Measurements from ENCODE around the gene ERP29. TPM values are rescaled to one million over a fixed set of nuclear protein-coding genes. Genes with fewer than 3 reads are reported as not detected.
"Not testable (repeated sequence)": the region's sequence is repeated elsewhere in the genome, so short reads cannot be mapped to it uniquely, and the experiment has no call there.

The ERP29 gene
- total RNA-seq, 1 donor from 2014 or later = 56.6 TPM

- H3K27me3 Mint-ChIP-seq; H3K27ac Mint-ChIP-seq; H3K4me3 Mint-ChIP-seq; intact Hi-C loops (cut with micrococcal nuclease); H3K9me3 Mint-ChIP-seq; DNase-seq: not testable (repeated sequence)
- Mint-ChIP-seq H3K4me1 (peaks cover 43% of the 10 kb centered on the region), H3K36me3 (ENCODE audit: low read depth) (peaks cover 16% of the 10 kb centered on the region)
These were observed 3.6 kb upstream of the ERP29 start for GRCh38 chr12:112009596-112009995.

DNA sequence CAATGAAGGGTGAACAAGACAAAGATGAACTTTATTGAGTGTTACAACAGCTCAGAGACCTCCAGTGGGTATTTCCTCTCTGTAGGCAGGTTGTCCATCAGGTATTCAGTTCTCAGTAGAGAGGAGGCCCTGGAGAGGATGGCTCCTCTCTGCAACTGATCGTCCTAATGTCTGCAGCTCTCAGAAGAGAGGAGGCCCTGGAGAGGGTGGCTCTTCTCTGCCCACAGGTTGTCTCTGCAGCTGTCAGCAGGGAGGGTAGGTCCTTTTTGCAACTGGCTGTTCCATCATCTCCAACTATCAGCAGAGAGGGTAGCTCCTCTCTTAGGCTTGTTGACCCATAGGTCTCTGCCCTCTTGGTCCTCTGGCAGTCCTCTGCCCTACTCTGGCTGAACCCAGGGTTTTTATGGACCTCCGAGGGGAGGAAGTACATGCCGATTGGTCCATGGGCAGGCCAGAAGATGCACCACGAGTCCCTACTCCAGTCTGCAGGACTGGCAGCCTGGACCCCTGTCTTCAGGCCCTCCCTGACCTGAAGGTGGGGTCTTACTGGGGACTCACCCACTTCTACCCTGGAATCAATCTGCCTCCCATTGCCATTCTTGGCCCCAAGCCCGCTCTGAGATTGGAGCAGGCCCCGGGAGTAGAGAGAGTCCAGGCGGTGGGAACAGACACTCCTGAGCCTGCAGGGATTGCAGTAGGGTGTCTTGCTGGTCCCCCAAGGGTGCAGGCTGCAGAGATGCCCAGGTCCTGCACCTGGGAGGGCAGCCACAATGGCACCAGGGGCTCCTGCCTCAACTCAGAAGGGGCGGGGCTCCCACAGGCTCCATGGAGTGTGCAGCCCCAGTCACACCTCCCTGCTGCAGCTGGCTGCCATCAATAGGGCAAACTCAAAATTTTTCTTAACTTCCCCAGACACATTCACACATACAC lies 2.5 kb upstream of the ERP29 start:
- peak overlapping the region; percentile 93 for H3K4me3 Mint-ChIP-seq
- intact Hi-C loops (cut with micrococcal nuclease) = no loop called here
- DNase-seq = no peak
- no peaks in the 10 kb centered on the region for H3K9me3 Mint-ChIP-seq
- H3K27me3 Mint-ChIP-seq = no peaks in the 10 kb centered on the region
- H3K36me3 Mint-ChIP-seq (ENCODE audit: low read depth) = peaks cover 22% of the 10 kb centered on the region
- no peak overlapping the region for H3K27ac Mint-ChIP-seq
- peaks cover 46% of the 10 kb centered on the region for H3K4me1 Mint-ChIP-seq

DNA sequence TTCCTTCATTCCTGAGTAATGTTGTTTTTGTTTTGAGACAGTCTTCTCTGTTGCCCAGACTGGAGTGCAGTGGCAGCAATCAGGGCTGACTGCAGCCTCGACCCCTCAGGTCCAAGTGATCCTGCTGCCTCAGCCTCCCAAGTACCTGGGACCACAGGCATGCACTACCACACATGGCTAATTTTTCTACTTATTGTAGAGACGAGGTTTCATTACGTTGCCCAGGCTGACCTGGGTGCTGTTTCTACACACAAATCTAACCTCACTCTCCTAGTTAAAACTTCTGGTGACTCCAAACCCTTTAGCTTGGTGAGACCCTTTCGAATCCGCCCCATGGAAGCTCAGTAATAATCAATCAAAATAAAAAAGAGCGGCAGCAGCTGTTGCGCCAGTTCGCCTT lies 1.5 kb upstream of the ERP29 start:
- Mint-ChIP-seq H3K9me3 (no peaks in the 10 kb centered on the region), H3K4me1 (peaks cover 44% of the 10 kb centered on the region), H3K36me3 (ENCODE audit: low read depth) (peaks cover 30% of the 10 kb centered on the region), H3K27ac (peak overlapping the region; percentile 98), H3K27me3 (no peaks in the 10 kb centered on the region), H3K4me3 (peak overlapping the region; percentile 93)
- DNase-seq = no peak
- intact Hi-C loops (cut with micrococcal nuclease) = loop anchor here (2.0 kb wide), 1 partner anchor 397 kb away; the partner anchor contains the start of gene RPL6

GRCh38 chr12:112013601-112014402 lies 576 bp downstream of the ERP29 start:
- intact Hi-C loops (cut with micrococcal nuclease) = loop anchor here (1.0 to 2.0 kb wide), 9 partner anchors 13 to 395 kb away; partner anchors contain the start of genes HECTD4, MAPKAPK5, NAA25 and RPL6
- Mint-ChIP-seq H3K27me3 (no peaks in the 10 kb centered on the region), H3K9me3 (no peaks in the 10 kb centered on the region), H3K4me3 (peak overlapping the region; percentile 93), H3K27ac (peak overlapping the region; percentile 98), H3K4me1 (peaks cover 47% of the 10 kb centered on the region), H3K36me3 (ENCODE audit: low read depth) (peaks cover 44% of the 10 kb centered on the region)
- DNase-seq = peak; percentile 91

GRCh38 chr12:112015938-112016337 lies 2.7 kb downstream of the ERP29 start:
- H3K27me3 Mint-ChIP-seq = no peaks in the 10 kb centered on the region
- H3K36me3 Mint-ChIP-seq (ENCODE audit: low read depth) = peaks cover 45% of the 10 kb centered on the region
- intact Hi-C loops (cut with micrococcal nuclease) = loop anchor here (2.0 kb wide), 2 partner anchors 69 to 367 kb away; partner anchors contain the start of gene HECTD4
- no peak for DNase-seq
- H3K9me3 Mint-ChIP-seq = no peaks in the 10 kb centered on the region
- H3K4me3 Mint-ChIP-seq = peak overlapping the region; percentile 34
- H3K4me1 Mint-ChIP-seq = peaks cover 46% of the 10 kb centered on the region
- peak overlapping the region; percentile 21 for H3K27ac Mint-ChIP-seq

GRCh38 chr12:112017041-112017440 lies 3.8 kb downstream of the ERP29 start:
- Mint-ChIP-seq H3K4me1 (peaks cover 38% of the 10 kb centered on the region), H3K36me3 (ENCODE audit: low read depth) (peaks cover 45% of the 10 kb centered on the region), H3K4me3 (no peak overlapping the region), H3K9me3 (no peaks in the 10 kb centered on the region), H3K27me3 (no peaks in the 10 kb centered on the region), H3K27ac (peak overlapping the region; percentile 55)
- DNase-seq = no peak
- intact Hi-C loops (cut with micrococcal nuclease) = no loop called here

DNA sequence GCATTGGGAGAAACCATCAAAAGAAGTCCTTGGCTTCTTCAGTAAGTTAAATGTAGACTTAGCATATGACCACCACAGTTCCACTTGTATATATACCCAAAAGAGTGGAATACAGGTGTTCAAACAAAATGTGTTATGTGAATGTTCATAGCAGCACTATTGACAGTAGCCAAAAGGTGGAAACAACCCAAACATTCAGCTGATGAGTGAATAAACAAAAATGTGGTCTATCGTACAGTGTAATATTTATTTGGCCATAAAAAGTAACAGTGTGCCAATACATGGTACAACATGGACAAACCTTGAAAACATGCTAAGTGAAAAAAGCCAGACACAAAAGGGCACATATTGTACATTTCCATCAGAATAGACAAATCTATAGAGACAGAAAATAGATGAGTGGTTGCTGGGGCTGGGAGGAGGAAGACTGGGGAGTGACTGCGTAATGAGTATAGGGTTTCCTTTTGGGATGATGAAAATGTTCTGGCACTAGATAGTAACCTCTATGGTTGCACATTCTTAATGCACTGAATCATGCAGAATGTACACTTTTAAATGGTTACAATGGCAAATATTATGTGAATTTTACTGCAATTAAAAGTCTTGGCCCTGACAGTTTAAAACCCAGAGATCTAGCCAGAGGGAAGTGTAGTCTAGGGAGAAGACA lies 5.5 kb downstream of the ERP29 start:
- Mint-ChIP-seq H3K27me3 (no peaks in the 10 kb centered on the region), H3K27ac (peak overlapping the region; percentile 1), H3K9me3 (no peaks in the 10 kb centered on the region), H3K4me3 (no peak overlapping the region), H3K4me1 (peaks cover 41% of the 10 kb centered on the region), H3K36me3 (ENCODE audit: low read depth) (peaks cover 51% of the 10 kb centered on the region)
- no peak for DNase-seq
- intact Hi-C loops (cut with micrococcal nuclease) = no loop called here

GRCh38 chr12:112020947-112021457 lies 7.8 kb downstream of the ERP29 start:
- H3K4me3 Mint-ChIP-seq = no peak overlapping the region
- peaks cover 33% of the 10 kb centered on the region for H3K4me1 Mint-ChIP-seq
- peak overlapping the region; percentile 35 for H3K27ac Mint-ChIP-seq
- intact Hi-C loops (cut with micrococcal nuclease) = no loop called here
- no peaks in the 10 kb centered on the region for H3K27me3 Mint-ChIP-seq
- H3K9me3 Mint-ChIP-seq = no peaks in the 10 kb centered on the region
- H3K36me3 Mint-ChIP-seq (ENCODE audit: low read depth) = peaks cover 53% of the 10 kb centered on the region
- no peak for DNase-seq

- peaks cover 33% of the 10 kb centered on the region for H3K4me1 Mint-ChIP-seq
- H3K27me3 Mint-ChIP-seq = no peaks in the 10 kb centered on the region
- H3K36me3 Mint-ChIP-seq (ENCODE audit: low read depth) = peaks cover 49% of the 10 kb centered on the region
- intact Hi-C loops (cut with micrococcal nuclease) = no loop called here
- peak overlapping the region; percentile 54 for H3K27ac Mint-ChIP-seq
- no peak for DNase-seq
- H3K4me3 Mint-ChIP-seq = no peak overlapping the region
- no peaks in the 10 kb centered on the region for H3K9me3 Mint-ChIP-seq
These were observed 9.2 kb downstream of the ERP29 start for GRCh38 chr12:112022241-112023016.

GRCh38 chr12:112023759-112024396 lies 10.7 kb downstream of the ERP29 start:
- no peak for DNase-seq
- Mint-ChIP-seq H3K4me3 (no peak overlapping the region), H3K9me3 (no peaks in the 10 kb centered on the region), H3K4me1 (peaks cover 33% of the 10 kb centered on the region), H3K27me3 (no peaks in the 10 kb centered on the region), H3K27ac (no peak overlapping the region), H3K36me3 (ENCODE audit: low read depth) (peaks cover 50% of the 10 kb centered on the region)
- intact Hi-C loops (cut with micrococcal nuclease) = no loop called here

GRCh38 chr12:112025808-112026375 lies 12.7 kb downstream of the ERP29 start:
- peak overlapping the region; percentile 49 for H3K27ac Mint-ChIP-seq
- intact Hi-C loops (cut with micrococcal nuclease) = no loop called here
- H3K9me3 Mint-ChIP-seq = no peaks in the 10 kb centered on the region
- peaks cover 60% of the 10 kb centered on the region for H3K36me3 Mint-ChIP-seq (ENCODE audit: low read depth)
- peaks cover 32% of the 10 kb centered on the region for H3K4me1 Mint-ChIP-seq
- H3K4me3 Mint-ChIP-seq = peak overlapping the region; percentile 0
- no peak for DNase-seq
- no peaks in the 10 kb centered on the region for H3K27me3 Mint-ChIP-seq

DNA sequence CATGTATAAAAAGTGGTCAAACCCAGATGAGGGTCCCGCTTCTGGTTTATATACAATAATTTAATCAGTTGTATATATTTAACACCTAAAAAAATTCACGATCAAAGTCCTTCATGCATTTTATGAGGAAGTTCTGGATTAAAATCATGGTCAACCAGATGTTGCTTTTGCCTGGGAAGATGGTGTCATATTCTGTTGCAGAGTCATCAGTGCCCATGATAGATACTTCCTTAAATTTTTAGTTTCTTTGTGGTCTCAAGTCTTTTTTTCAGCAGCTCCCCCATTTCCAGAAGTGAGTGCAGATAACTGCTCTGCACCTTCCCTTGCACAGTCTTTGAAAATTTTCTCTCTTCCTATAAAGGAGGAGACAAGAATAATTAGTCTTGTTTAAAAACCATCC lies 16.1 kb downstream of the ERP29 start:
- no peak overlapping the region for H3K4me3 Mint-ChIP-seq
- DNase-seq = no peak
- no peak overlapping the region for H3K27ac Mint-ChIP-seq
- intact Hi-C loops (cut with micrococcal nuclease) = no loop called here
- H3K36me3 Mint-ChIP-seq (ENCODE audit: low read depth) = peaks cover 62% of the 10 kb centered on the region
- no peaks in the 10 kb centered on the region for H3K9me3 Mint-ChIP-seq
- H3K27me3 Mint-ChIP-seq = no peaks in the 10 kb centered on the region
- H3K4me1 Mint-ChIP-seq = peaks cover 22% of the 10 kb centered on the region

Measured in activated CD4-positive, alpha-beta T cell treated with anti-CD3 and anti-CD28 coated beads, Interleukin-2, amount 10 ng/mL, durations not matched to agents 24 days and 14 days (primary cell).